SU-DHL-6 (cell line): ENCODE results near the gene OR11H7.
"Not testable (repeated sequence)": the region's sequence is repeated elsewhere in the genome, so short reads cannot be mapped to it uniquely, and the experiment has no call there.

Source experiments
- H2AFZ ChIP-seq: fragments of 200-600 bp; sonication (generic); 2 replicates; pipeline ENCODE4 v1.6.1; 2014; ENCODE audit warnings: low read depth, mild to moderate bottlenecking, moderate library complexity, mixed read lengths, antibody characterized with exemption, low read length; ENCODE audit not compliant: severe bottlenecking
- H3F3A ChIP-seq: fragments of 200-600 bp; shearing (Covaris generic); 2 replicates; pipeline ENCODE4 v1.6.0; 2016; ENCODE audit warnings: antibody characterized with exemption, mild to moderate bottlenecking; ENCODE audit not compliant: insufficient read depth
- H3K27ac ChIP-seq: fragments of 200-600 bp; sonication (generic); 2 replicates; pipeline ENCODE4 v1.5.1; 2016; ENCODE audit warnings: low read depth, mild to moderate bottlenecking, low read length, moderate library complexity, mixed read lengths
- H3K27me3 ChIP-seq: fragments of 200-600 bp; sonication (generic), shearing (Covaris generic); 2 replicates; pipeline ENCODE4 v1.6.0; 2014; ENCODE audit warnings: mild to moderate bottlenecking, low read length
- H3K36me3 ChIP-seq: fragments of 200-600 bp; sonication (generic); 2 replicates; pipeline ENCODE4 v1.6.1; 2014; ENCODE audit warnings: mild to moderate bottlenecking, low read length, mixed read lengths
- H3K4me2 ChIP-seq: fragments of 300-600, 200-600 bp; shearing (Covaris generic), sonication (generic); 2 replicates; pipeline ENCODE4 v1.6.0; 2014; ENCODE audit warnings: low read length, low read depth, mild to moderate bottlenecking; ENCODE audit not compliant: poor library complexity, severe bottlenecking
- H3K4me3 ChIP-seq: fragments of 200-600 bp; sonication (generic); 2 replicates; pipeline ENCODE4 v1.5.1; 2014; ENCODE audit warnings: antibody characterized with exemption, low read length, mild to moderate bottlenecking, mixed read lengths; ENCODE audit not compliant: insufficient read depth, poor library complexity, severe bottlenecking
- H3K79me2 ChIP-seq: fragments of 200-600 bp; sonication (generic); 2 replicates; pipeline ENCODE4 v1.6.1; 2014; ENCODE audit warnings: mild to moderate bottlenecking, low read length, moderate library complexity; ENCODE audit not compliant: insufficient read depth
- H3K9ac ChIP-seq: fragments of 200-600 bp; sonication (generic); 2 replicates; pipeline ENCODE4 v1.7.0; 2014; ENCODE audit warnings: mild to moderate bottlenecking, low read length
- H3K9me2 ChIP-seq: fragments of 200-600 bp; sonication (generic); replicated peaks from 2 replicates; pipeline ENCODE4 v1.6.1; 2014; ENCODE audit warnings: low read length; ENCODE audit not compliant: insufficient read depth
- H3K9me3 ChIP-seq: fragments of 200-600 bp; sonication (generic); 2 replicates; pipeline ENCODE4 v1.6.1; 2014; ENCODE audit warnings: low read length, mixed read lengths; ENCODE audit not compliant: insufficient read depth
- H4K20me1 ChIP-seq: fragments of 200-600 bp; sonication (generic); 2 replicates; pipeline ENCODE4 v1.6.1; 2014; ENCODE audit warnings: low read depth, mild to moderate bottlenecking, antibody characterized with exemption, low read length, moderate library complexity, mixed read lengths
- EZH2phosphoT487 ChIP-seq: fragments of 200-600 bp; sonication (generic), shearing (Covaris generic); conservative IDR thresholded peaks from 2 replicates; pipeline ENCODE4 v1.6.1; 2018; ENCODE audit warnings: mild to moderate bottlenecking, antibody characterized with exemption, low read length, moderate library complexity, mixed read lengths
- TF ChIP-seq, protein P1 (sequence below): fragments of 200-600 bp; sonication (generic); IDR thresholded peaks from one replicate; pipeline ENCODE4 v1.5.1; 2017; ENCODE audit warnings: antibody characterized with exemption, mild to moderate bottlenecking, low read length, moderate library complexity; ENCODE audit not compliant: insufficient read depth, poor library complexity, severe bottlenecking

OR11H7 gene

DNA sequence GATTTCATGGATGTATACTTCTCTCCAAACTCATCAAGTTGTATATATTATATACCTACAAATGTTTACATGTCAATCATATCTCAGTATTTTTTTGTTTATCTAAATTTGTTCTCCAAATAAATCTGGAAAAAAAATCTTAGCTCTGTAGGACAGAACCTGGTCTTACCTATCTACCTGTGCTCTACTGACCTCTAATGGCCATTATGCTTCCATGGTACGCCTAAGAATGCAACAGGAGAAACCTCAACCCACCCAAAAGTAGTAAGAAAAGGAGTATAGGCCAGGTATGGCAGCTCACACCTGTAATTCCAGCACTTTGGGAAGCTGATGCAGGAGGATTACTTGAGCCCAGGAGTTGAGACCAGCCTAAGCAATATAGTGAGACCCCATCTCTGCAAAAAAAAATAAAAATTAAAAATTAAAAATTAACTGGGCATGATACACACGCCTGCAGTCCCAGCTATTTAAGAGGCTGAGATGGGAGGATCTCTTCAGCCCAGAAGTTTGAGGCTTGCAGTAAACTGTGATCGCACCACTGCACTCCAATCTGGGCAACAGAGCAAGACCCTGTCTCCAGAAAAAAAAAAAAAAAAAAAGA, 19.0 kb downstream of the OR11H7 start:
- no peaks in the 10 kb centered on the region for H3K79me2 ChIP-seq
- H3K4me2 ChIP-seq, result no peak overlapping the region
- no peaks in the 10 kb centered on the region for H3F3A ChIP-seq
- no peak overlapping the region for H3K27ac ChIP-seq
- H3K36me3 ChIP-seq, result no peaks in the 10 kb centered on the region
- H3K9me3 ChIP-seq, result no peaks in the 10 kb centered on the region
- no peaks in the 10 kb centered on the region for H3K9me2 ChIP-seq
- no peaks in the 10 kb centered on the region for H3K27me3 ChIP-seq
- no peak overlapping the region for H3K9ac ChIP-seq
- TF ChIP-seq, protein P1, sequence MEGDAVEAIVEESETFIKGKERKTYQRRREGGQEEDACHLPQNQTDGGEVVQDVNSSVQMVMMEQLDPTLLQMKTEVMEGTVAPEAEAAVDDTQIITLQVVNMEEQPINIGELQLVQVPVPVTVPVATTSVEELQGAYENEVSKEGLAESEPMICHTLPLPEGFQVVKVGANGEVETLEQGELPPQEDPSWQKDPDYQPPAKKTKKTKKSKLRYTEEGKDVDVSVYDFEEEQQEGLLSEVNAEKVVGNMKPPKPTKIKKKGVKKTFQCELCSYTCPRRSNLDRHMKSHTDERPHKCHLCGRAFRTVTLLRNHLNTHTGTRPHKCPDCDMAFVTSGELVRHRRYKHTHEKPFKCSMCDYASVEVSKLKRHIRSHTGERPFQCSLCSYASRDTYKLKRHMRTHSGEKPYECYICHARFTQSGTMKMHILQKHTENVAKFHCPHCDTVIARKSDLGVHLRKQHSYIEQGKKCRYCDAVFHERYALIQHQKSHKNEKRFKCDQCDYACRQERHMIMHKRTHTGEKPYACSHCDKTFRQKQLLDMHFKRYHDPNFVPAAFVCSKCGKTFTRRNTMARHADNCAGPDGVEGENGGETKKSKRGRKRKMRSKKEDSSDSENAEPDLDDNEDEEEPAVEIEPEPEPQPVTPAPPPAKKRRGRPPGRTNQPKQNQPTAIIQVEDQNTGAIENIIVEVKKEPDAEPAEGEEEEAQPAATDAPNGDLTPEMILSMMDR, result peak; percentile 35
- TF ChIP-seq EZH2phosphoT487, result no peak
- H4K20me1 ChIP-seq, result no peaks in the 10 kb centered on the region
- H3K4me3 ChIP-seq, result no peak overlapping the region
- no peak overlapping the region for H2AFZ ChIP-seq

DNA sequence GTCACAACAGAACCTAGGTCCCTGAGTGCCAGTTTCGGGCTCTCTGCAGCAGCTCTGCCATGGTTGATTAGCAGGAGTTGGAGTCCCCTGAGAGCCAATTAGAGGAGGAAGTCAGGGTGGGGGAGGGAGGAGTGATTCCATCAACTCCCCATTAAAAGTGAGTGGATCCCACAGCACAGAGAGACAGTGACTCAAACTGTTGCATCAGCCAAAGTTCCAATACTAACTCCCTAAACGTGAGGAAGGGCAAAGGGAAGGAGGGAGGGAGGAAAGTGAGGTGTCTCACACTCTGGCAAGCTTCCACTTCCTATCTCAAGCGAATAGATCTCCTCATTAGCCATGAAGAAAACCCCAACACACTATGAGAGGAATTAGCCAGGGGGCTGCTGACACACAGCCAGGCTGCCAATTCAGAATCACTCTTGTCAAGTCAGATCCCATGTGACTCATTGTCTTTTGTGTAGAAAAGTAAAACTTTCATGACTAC, 33.9 kb downstream of the OR11H7 start:
- no peak overlapping the region for H3K4me2 ChIP-seq
- no peak overlapping the region for H3K9ac ChIP-seq
- no peaks in the 10 kb centered on the region for H4K20me1 ChIP-seq
- no peak overlapping the region for H3K27ac ChIP-seq
- no peaks in the 10 kb centered on the region for H3K79me2 ChIP-seq
- H2AFZ ChIP-seq, result no peak overlapping the region
- no peaks in the 10 kb centered on the region for H3K9me2 ChIP-seq
- H3K36me3 ChIP-seq, result no peaks in the 10 kb centered on the region
- TF ChIP-seq EZH2phosphoT487, result no peak
- TF ChIP-seq, protein P1, result no peak
- H3F3A ChIP-seq, result no peaks in the 10 kb centered on the region
- H3K27me3 ChIP-seq, result no peaks in the 10 kb centered on the region
- no peaks in the 10 kb centered on the region for H3K9me3 ChIP-seq
- H3K4me3 ChIP-seq, result no peak overlapping the region

DNA sequence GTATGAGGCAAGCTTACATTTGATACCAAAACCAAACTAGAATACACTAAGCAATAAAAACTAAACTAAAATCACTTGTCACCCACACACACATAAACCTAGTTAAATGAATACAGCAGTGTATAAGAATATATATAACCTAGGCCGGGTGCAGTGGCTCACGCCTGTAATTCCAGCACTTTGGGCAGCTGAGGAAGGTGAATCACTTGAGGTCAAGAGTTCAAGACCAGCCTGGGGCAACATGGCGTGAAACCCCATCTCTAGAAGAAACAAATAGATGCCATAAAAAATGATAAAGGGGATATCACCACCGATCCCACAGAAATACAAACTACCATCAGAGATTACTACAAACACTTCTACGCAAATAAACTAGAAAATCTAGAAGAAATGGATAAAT, 35.6 kb downstream of the OR11H7 start:
- not testable (repeated sequence) for H3K4me2 ChIP-seq, H3K9me3 ChIP-seq, H3K36me3 ChIP-seq

DNA sequence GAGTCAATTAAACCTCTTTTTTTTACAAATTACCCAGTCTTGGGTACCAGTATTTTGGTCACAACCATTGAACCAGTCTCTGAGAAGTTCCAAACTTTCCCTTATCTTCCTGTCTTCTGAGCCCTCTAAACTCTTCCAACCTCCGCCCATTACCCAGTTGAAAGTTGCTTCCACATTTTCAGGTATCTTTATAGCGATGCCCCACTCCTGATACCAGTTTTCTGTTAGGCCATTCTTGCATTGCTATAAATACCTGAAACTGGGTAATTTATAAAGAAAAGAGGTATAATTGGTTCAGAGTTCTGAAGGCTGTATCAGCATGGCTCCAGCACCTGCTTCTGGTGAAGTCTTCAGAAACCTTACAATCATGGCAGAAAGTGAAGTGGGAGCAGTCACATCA, 45.3 kb downstream of the OR11H7 start:
- Histone ChIP-seq H3K9ac (no peak overlapping the region), H3K4me2 (no peak overlapping the region), H3K36me3 (no peaks in the 10 kb centered on the region; the same call in 1 of the 2 replicates), H3K27ac (no peak overlapping the region), H3K79me2 (no peaks in the 10 kb centered on the region), H3K9me3 (peaks cover 8% of the 10 kb centered on the region; the same call in 1 of the 2 replicates), H2AFZ (no peak overlapping the region), H3K9me2 (no peaks in the 10 kb centered on the region), H3F3A (no peaks in the 10 kb centered on the region), H4K20me1 (no peaks in the 10 kb centered on the region), H3K4me3 (no peak overlapping the region), H3K27me3 (no peaks in the 10 kb centered on the region)
- TF ChIP-seq, protein P1, result no peak
- no peak for TF ChIP-seq EZH2phosphoT487

More for the DNA sequence above, 35.6 kb downstream of the OR11H7 start:
- not testable (repeated sequence) for H2AFZ ChIP-seq, H3K4me3 ChIP-seq, H3K27me3 ChIP-seq, H3K9me2 ChIP-seq, H3K27ac ChIP-seq, H3K79me2 ChIP-seq, H3F3A ChIP-seq, H4K20me1 ChIP-seq, H3K9ac ChIP-seq
